Breast epithelium (tissue), 4 donors: ENCODE results near the gene GCNT3. TPM values are rescaled to one million over a fixed set of nuclear protein-coding genes. Genes with fewer than 3 reads are reported as not detected.

Experiments
- DNase-seq, 2 donors: peaks; one replicate each; pipeline ENCODE4 v3.0.0-alpha.2; 2019; ENCODE audit warnings: low spot score in 2 of 2
- H3K27ac ChIP-seq, 2 donors: fragments of 200-600 bp; sonication (generic) in 1 of 2; one replicate each; pipeline ENCODE4 v1.5.1; 2016 to 2019; ENCODE audit warnings: mild to moderate bottlenecking in 1 of 2
- H3K27me3 ChIP-seq, 2 donors: fragments of 200-600 bp; sonication (generic) in 1 of 2; one replicate each; pipeline versions ENCODE4 v1.5.1 to v1.6.0; 2017 to 2019; ENCODE audit warnings: control low read depth in 1 of 2, mild to moderate bottlenecking in 1 of 2
- H3K36me3 ChIP-seq: fragments of 200-600 bp; one replicate; pipeline ENCODE4 v1.5.1; 2019
- H3K4me1 ChIP-seq, 2 donors: fragments of 200-600 bp; sonication (generic); one replicate each; pipeline ENCODE4 v1.5.1; 2016 to 2019; ENCODE audit warnings: control low read depth in 1 of 2
- H3K4me3 ChIP-seq, 3 donors: fragments of 200-600 bp; sonication (generic); 1 replicate in 2 of 3; 2 replicates in 1 of 3; pipeline ENCODE4 v1.5.1; 2016 to 2019; ENCODE audit warnings: mild to moderate bottlenecking in 3 of 3, moderate library complexity in 2 of 3
- H3K9me3 ChIP-seq, 2 donors: fragments of 200-600 bp; sonication (generic) in 1 of 2; one replicate each; pipeline ENCODE4 v1.5.1; 2016 to 2019; ENCODE audit warnings: control low read depth in 1 of 2
- POLR2A ChIP-seq: fragments of 450-650 bp; IDR thresholded peaks from one replicate; pipeline ENCODE4 v1.6.1; 2016; ENCODE audit warnings: antibody characterized with exemption, mild to moderate bottlenecking, moderate library complexity
- POLR2AphosphoS5 ChIP-seq, 3 donors: sonication (generic); formaldehyde crosslinking; IDR thresholded peaks; one replicate each; pipeline ENCODE4 v1.6.1; 2017; ENCODE audit warnings: antibody characterized with exemption in 3 of 3
- intact Hi-C: fragments of 100-400 bp; cut with DNase I; formaldehyde crosslinking; loops from one replicate; pipeline ENCODE4 v1.15.1; 2023; ENCODE audit warnings: low total_unique reads
- total RNA-seq, 3 donors: library from RNA; depleted of rRNA; stranded (reverse); fragments of >200 nt; gene quantifications; one replicate each; pipeline ENCODE4 v1.1.0, GENCODE V29; 2016
- TF ChIP-seq, protein P1 (sequence below), 3 donors: fragments of 450-650 bp; IDR thresholded peaks; one replicate each; pipeline ENCODE4 v1.5.1; 2016 to 2017; ENCODE audit warnings: antibody characterized with exemption in 3 of 3, mild to moderate bottlenecking in 3 of 3, moderate library complexity in 3 of 3

The GCNT3 gene
- total RNA-seq, 3 donors from 2014 or later = 5.2 TPM; not detected in 2

DNA sequence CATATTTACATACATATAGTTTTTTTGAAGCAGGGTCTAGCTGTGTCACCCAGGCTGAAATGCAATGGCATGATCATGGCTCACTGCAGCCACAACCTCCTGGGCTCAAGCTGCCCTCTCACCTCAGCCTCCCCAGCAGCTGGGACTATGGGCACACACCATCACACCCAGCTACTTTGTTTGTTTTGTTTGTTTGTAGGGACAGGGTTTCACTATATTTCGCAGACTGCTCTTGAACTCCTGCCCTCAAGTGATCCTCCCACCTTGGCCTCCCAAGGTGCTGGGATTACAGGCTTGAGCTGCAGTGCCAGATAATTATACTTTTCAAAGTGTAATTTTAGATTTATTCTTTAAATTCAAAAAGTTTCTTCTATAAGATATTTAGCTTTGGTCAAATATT lies 35.5 kb downstream of the GCNT3 start:
- no peak overlapping the region for H3K27ac ChIP-seq
- no peak overlapping the region for H3K4me3 ChIP-seq
- H3K36me3 ChIP-seq = no peaks in the 10 kb centered on the region
- no peaks in the 10 kb centered on the region for H3K4me1 ChIP-seq
- no peaks in the 10 kb centered on the region for H3K27me3 ChIP-seq
- TF ChIP-seq POLR2AphosphoS5 (IDR thresholded peaks at IDR 0.05) = no peak
- no peak for TF ChIP-seq POLR2A
- TF ChIP-seq, protein P1, sequence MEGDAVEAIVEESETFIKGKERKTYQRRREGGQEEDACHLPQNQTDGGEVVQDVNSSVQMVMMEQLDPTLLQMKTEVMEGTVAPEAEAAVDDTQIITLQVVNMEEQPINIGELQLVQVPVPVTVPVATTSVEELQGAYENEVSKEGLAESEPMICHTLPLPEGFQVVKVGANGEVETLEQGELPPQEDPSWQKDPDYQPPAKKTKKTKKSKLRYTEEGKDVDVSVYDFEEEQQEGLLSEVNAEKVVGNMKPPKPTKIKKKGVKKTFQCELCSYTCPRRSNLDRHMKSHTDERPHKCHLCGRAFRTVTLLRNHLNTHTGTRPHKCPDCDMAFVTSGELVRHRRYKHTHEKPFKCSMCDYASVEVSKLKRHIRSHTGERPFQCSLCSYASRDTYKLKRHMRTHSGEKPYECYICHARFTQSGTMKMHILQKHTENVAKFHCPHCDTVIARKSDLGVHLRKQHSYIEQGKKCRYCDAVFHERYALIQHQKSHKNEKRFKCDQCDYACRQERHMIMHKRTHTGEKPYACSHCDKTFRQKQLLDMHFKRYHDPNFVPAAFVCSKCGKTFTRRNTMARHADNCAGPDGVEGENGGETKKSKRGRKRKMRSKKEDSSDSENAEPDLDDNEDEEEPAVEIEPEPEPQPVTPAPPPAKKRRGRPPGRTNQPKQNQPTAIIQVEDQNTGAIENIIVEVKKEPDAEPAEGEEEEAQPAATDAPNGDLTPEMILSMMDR (IDR thresholded peaks at IDR 0.05) = no peak
- intact Hi-C loops = no loop called here
- DNase-seq = no peak
- no peaks in the 10 kb centered on the region for H3K9me3 ChIP-seq

- no peak overlapping the region for H3K4me3 ChIP-seq
- no peaks in the 10 kb centered on the region for H3K27me3 ChIP-seq
- H3K27ac ChIP-seq = no peak overlapping the region
- intact Hi-C loops = no loop called here
- DNase-seq = no peak
- no peak for TF ChIP-seq POLR2A
- TF ChIP-seq POLR2AphosphoS5 (IDR thresholded peaks at IDR 0.05) = no peak
- TF ChIP-seq, protein P1 (IDR thresholded peaks at IDR 0.05) = no peak
- no peaks in the 10 kb centered on the region for H3K4me1 ChIP-seq
- no peaks in the 10 kb centered on the region for H3K36me3 ChIP-seq
- H3K9me3 ChIP-seq = no peaks in the 10 kb centered on the region
These were observed 38.0 kb downstream of the GCNT3 start for GRCh38 chr15:59649603-59650002.

- intact Hi-C loops = no loop called here
- Histone ChIP-seq H3K36me3 (no peaks in the 10 kb centered on the region), H3K4me3 (no peak overlapping the region), H3K27me3 (no peaks in the 10 kb centered on the region), H3K27ac (no peak overlapping the region), H3K4me1 (peaks cover 0 to 6% of the 10 kb centered on the region in 2 donors), H3K9me3 (no peaks in the 10 kb centered on the region)
- TF ChIP-seq POLR2A = no peak
- TF ChIP-seq, protein P1 (IDR thresholded peaks at IDR 0.05) = no peak
- TF ChIP-seq POLR2AphosphoS5 (IDR thresholded peaks at IDR 0.05) = no peak
- DNase-seq = no peak
These were observed 42.5 kb downstream of the GCNT3 start for GRCh38 chr15:59654046-59654445.

GRCh38 chr15:59656897-59657634 lies 45.5 kb downstream of the GCNT3 start, which contains the start of gene GTF2A2:
TSS of gene GTF2A2 (minus strand) at chr15:59657515. CDS start at chr15:59652277, 5,238 bp downstream.
- intact Hi-C loops = no loop called here
- no peaks in the 10 kb centered on the region for H3K36me3 ChIP-seq
- H3K4me3 ChIP-seq = peak within 1 kb of the TSS; percentile 81 to 95 (median 86)
- TF ChIP-seq POLR2A (peak; percentile 54), POLR2AphosphoS5 (IDR thresholded peaks at IDR 0.05) (peak; percentile 58 to 84 (median 72))
- TF ChIP-seq, protein P1 (IDR thresholded peaks at IDR 0.05) = no peak
- DNase-seq = peak; percentile 91 to 92
- no peaks in the 10 kb centered on the region for H3K27me3 ChIP-seq
- peak within 1 kb of the TSS; percentile 87 to 90 for H3K27ac ChIP-seq
- no peaks in the 10 kb centered on the region for H3K9me3 ChIP-seq
- H3K4me1 ChIP-seq = peaks cover 0 to 6% of the 10 kb centered on the region in 2 donors

- intact Hi-C loops = no loop called here
- Histone ChIP-seq H3K27ac (peak overlapping the region in 1 of 2 donors; percentile 90), H3K27me3 (no peaks in the 10 kb centered on the region), H3K4me1 (peaks cover 0 to 6% of the 10 kb centered on the region in 2 donors), H3K36me3 (no peaks in the 10 kb centered on the region), H3K9me3 (no peaks in the 10 kb centered on the region), H3K4me3 (peak overlapping the region; percentile 81 to 95 (median 86))
- TF ChIP-seq POLR2AphosphoS5 (IDR thresholded peaks at IDR 0.05) = no peak
- TF ChIP-seq, protein P1 (IDR thresholded peaks at IDR 0.05) = no peak
- no peak for TF ChIP-seq POLR2A
- DNase-seq = no peak
These were observed 46.1 kb downstream of the GCNT3 start for GRCh38 chr15:59657635-59658125.
